Transverse colon (tissue), 4 donors: Measurements from ENCODE around the gene FBLN7. TPM values are rescaled to one million over a fixed set of nuclear protein-coding genes. Genes with fewer than 3 reads are reported as not detected.

ENCODE experiments used
- DNase-seq: peaks from one replicate; pipeline ENCODE4 v3.0.0-alpha.2; 2019
- H3K27ac ChIP-seq, 4 donors: fragments of 200-600 bp; sonication (generic); 2 replicates each; pipeline ENCODE4 v1.5.1; 2016 to 2018; ENCODE audit warnings: inconsistent platforms in 4 of 4
- H3K27me3 ChIP-seq: fragments of 200-600 bp; sonication (generic); 2 replicates; pipeline ENCODE4 v1.5.1; 2017; ENCODE audit warnings: inconsistent platforms
- H3K36me3 ChIP-seq, 4 donors: fragments of 200-600 bp; sonication (generic); 2 replicates each; pipeline ENCODE4 v1.5.1; 2017 to 2019; ENCODE audit warnings: inconsistent platforms in 4 of 4
- H3K4me1 ChIP-seq, 4 donors: fragments of 200-600 bp; sonication (generic); 2 replicates each; pipeline ENCODE4 v1.5.1; 2017 to 2020; ENCODE audit warnings: inconsistent platforms in 4 of 4
- H3K4me3 ChIP-seq, 4 donors: fragments of 200-600 bp; sonication (generic); 1 replicate in 1 of 4; 2 replicates in 3 of 4; pipeline versions ENCODE4 v1.5.1 to v1.6.1; 2017 to 2019; ENCODE audit warnings: inconsistent platforms in 4 of 4
- H3K9me3 ChIP-seq, 2 donors: fragments of 200-600 bp; sonication (generic); 2 replicates each; pipeline ENCODE4 v1.5.1; 2017 to 2019; ENCODE audit warnings: inconsistent platforms in 2 of 2
- CTCF ChIP-seq, 5 experiments: fragments of 200-600 bp in 3 of 5; fragments of 450-650 bp in 2 of 5; sonication (generic) in 3 of 5; IDR thresholded peaks; 1 replicate in 2 of 5; 2 replicates in 3 of 5; pipeline ENCODE4 v1.5.1; 2016 to 2017; ENCODE audit warnings: antibody characterized with exemption in 5 of 5, inconsistent platforms in 3 of 5, mild to moderate bottlenecking in 2 of 5, moderate library complexity in 1 of 5
- EP300 ChIP-seq: sonication (generic); formaldehyde crosslinking; IDR thresholded peaks from one replicate; pipeline ENCODE4 v1.6.1; 2017; ENCODE audit warnings: antibody characterized with exemption, low read depth
- POLR2A ChIP-seq: fragments of 450-650 bp; IDR thresholded peaks from one replicate; pipeline ENCODE4 v1.6.1; 2016; ENCODE audit warnings: antibody characterized with exemption, mild to moderate bottlenecking, moderate library complexity
- POLR2AphosphoS5 ChIP-seq, 3 donors: sonication (generic); formaldehyde crosslinking; IDR thresholded peaks; one replicate each; pipeline ENCODE4 v1.6.1; 2016; ENCODE audit warnings: antibody characterized with exemption in 3 of 3
- WGBS, 2 donors: methylation state at CpG; one replicate each; pipeline ENCODE4 v1.1.5; 2018; ENCODE audit warnings: low coverage in 1 of 2; 5-methylcytosine and 5-hydroxymethylcytosine counted together
- in situ Hi-C, 4 donors: fragments of 200-750 bp; cut with MboI; loops; one replicate each; pipeline versions ENCODE4 v1.15.0 to v1.15.1; 2017; ENCODE audit warnings: low sequenced_read_pairs in 3 of 4, low pct_ligation_motif_present in 1 of 4, low pct_unique_long_range_greater_than_20kb in 1 of 4
- intact Hi-C: fragments of 100-400 bp; cut with DNase I; formaldehyde crosslinking; loops from one replicate; pipeline ENCODE4 v1.15.1; 2023; ENCODE audit warnings: low total_unique reads
- total RNA-seq, 4 donors: library from RNA; depleted of rRNA; stranded (reverse); fragments of >200 nt; gene quantifications; one replicate each; pipeline ENCODE4 v1.1.0, GENCODE V29; 2016

Gene FBLN7
- total RNA-seq, 4 donors from 2014 or later, result 1.2 to 2.9 TPM; not detected in 2

GRCh38 chr2:112197868-112198267, 59.7 kb downstream of the FBLN7 start:
- WGBS, 2 donors, result 62% methylated on average over 1 of the region's 1 CpG; no CpG with 5 or more reads in 1 of the 2 donors
- no peaks in the 10 kb centered on the region for H3K4me1 ChIP-seq
- intact Hi-C loops, result no loop called here

GRCh38 chr2:112198780-112199179, 60.6 kb downstream of the FBLN7 start:
- Histone ChIP-seq H3K9me3 (peaks cover 8 to 11% of the 10 kb centered on the region in 2 donors), H3K4me3 (no peak overlapping the region), H3K36me3 (no peaks in the 10 kb centered on the region), H3K27me3 (no peaks in the 10 kb centered on the region), H3K27ac (no peak overlapping the region), H3K4me1 (no peaks in the 10 kb centered on the region)
- in situ Hi-C loops, result no loop called here
- TF ChIP-seq CTCF (IDR thresholded peaks at IDR 0.05), result no peak
- no peak for TF ChIP-seq POLR2AphosphoS5 (IDR thresholded peaks at IDR 0.05)
- no peak for TF ChIP-seq POLR2A
- intact Hi-C loops, result no loop called here
- DNase-seq, result no peak

More at GRCh38 chr2:112197868-112198267, 59.7 kb downstream of the FBLN7 start:
- no peak overlapping the region for H3K4me3 ChIP-seq
- in situ Hi-C loops, result no loop called here
- no peak for DNase-seq
- no peaks in the 10 kb centered on the region for H3K27me3 ChIP-seq
- TF ChIP-seq EP300 (no peak), CTCF (IDR thresholded peaks at IDR 0.05) (no peak), POLR2A (no peak), POLR2AphosphoS5 (IDR thresholded peaks at IDR 0.05) (no peak)
- H3K36me3 ChIP-seq, result no peaks in the 10 kb centered on the region
- no peak overlapping the region for H3K27ac ChIP-seq
- H3K9me3 ChIP-seq, result peaks cover under 1 to 1% of the 10 kb centered on the region in 2 donors

GRCh38 chr2:112199188-112199587, 61.0 kb downstream of the FBLN7 start:
- no peaks in the 10 kb centered on the region for H3K36me3 ChIP-seq
- WGBS, 2 donors, result 68 to 85% methylated on average over 3 of the region's 3 CpGs
- peaks cover 13 to 14% of the 10 kb centered on the region in 2 donors for H3K9me3 ChIP-seq
- H3K4me1 ChIP-seq, result no peaks in the 10 kb centered on the region
- no peak for DNase-seq
- no peak overlapping the region for H3K4me3 ChIP-seq
- intact Hi-C loops, result no loop called here
- no peak overlapping the region for H3K27ac ChIP-seq
- in situ Hi-C loops, result no loop called here
- TF ChIP-seq POLR2A (no peak), EP300 (no peak), POLR2AphosphoS5 (IDR thresholded peaks at IDR 0.05) (no peak), CTCF (IDR thresholded peaks at IDR 0.05) (no peak)
- H3K27me3 ChIP-seq, result no peaks in the 10 kb centered on the region

- Histone ChIP-seq H3K27me3 (no peaks in the 10 kb centered on the region), H3K4me1 (no peaks in the 10 kb centered on the region), H3K4me3 (no peak overlapping the region), H3K9me3 (peaks cover 23% of the 10 kb centered on the region in 2 donors), H3K27ac (no peak overlapping the region), H3K36me3 (no peaks in the 10 kb centered on the region)
- no peak for TF ChIP-seq CTCF (IDR thresholded peaks at IDR 0.05)
- TF ChIP-seq POLR2A, result no peak
- no peak for TF ChIP-seq EP300
- TF ChIP-seq POLR2AphosphoS5 (IDR thresholded peaks at IDR 0.05), result no peak
- DNase-seq, result no peak
- WGBS, 2 donors, result 84 to 91% methylated on average over 3 of the region's 3 CpGs
- intact Hi-C loops, result no loop called here
- in situ Hi-C loops, result no loop called here
Observed at GRCh38 chr2:112201696-112202430, 63.7 kb downstream of the FBLN7 start.
